PC-9 (cell line): ENCODE results near the gene RNF19B. TPM values are rescaled to one million over a fixed set of nuclear protein-coding genes. Genes with fewer than 3 reads are reported as not detected.

Source experiments
- BruUV-seq: library from RNA; stranded (reverse); fragments of 400-500 nt; replicated peaks from 2 replicates; lab custom pipeline; 2021; lab: Mats Ljungman, UMichigan
- CTCF ChIA-PET: fragments of 300-600 bp; sonication (Branson Sonifier 250); formaldehyde crosslinking; loops from one replicate; lab custom pipeline; 2022; ENCODE audit warnings: antibody characterized with exemption; lab: Charles Lee
- POLR2A ChIA-PET: fragments of 300-600 bp; sonication (Branson Sonifier 250); formaldehyde crosslinking; loops from one replicate; lab custom pipeline; 2022; ENCODE audit warnings: antibody characterized with exemption; ENCODE audit not compliant: unreplicated experiment; lab: Charles Lee
- DNase-seq, 2 experiments: peaks; one replicate each; pipeline versions ENCODE4 v3.0.0 to v3.0.0-alpha.2; 2015 to 2022; ENCODE audit warnings: mixed read lengths in 1 of 2
- H2AFZ ChIP-seq: fragments of 200-600 bp; sonication (generic); 2 replicates; pipeline ENCODE4 v1.8.1; 2017; ENCODE audit warnings: antibody characterized with exemption
- H3F3A ChIP-seq: fragments of 200-600 bp; sonication (generic); 2 replicates; pipeline ENCODE4 v1.8.1; 2017; ENCODE audit warnings: antibody characterized with exemption, mild to moderate bottlenecking, low read depth; ENCODE audit not compliant: insufficient read depth
- H3K27ac ChIP-seq: fragments of 200-600 bp; sonication (generic); 2 replicates; pipeline ENCODE4 v1.6.1; 2016; ENCODE audit warnings: mixed run types
- H3K27me3 ChIP-seq: fragments of 200-600 bp; sonication (generic); 2 replicates; pipeline ENCODE4 v1.6.1; 2016; ENCODE audit warnings: low read depth, mixed run types; ENCODE audit not compliant: insufficient read depth
- H3K36me3 ChIP-seq: fragments of 200-600 bp; sonication (generic); 2 replicates; pipeline ENCODE4 v1.6.1; 2016; ENCODE audit warnings: low read depth, mixed run types
- H3K4me1 ChIP-seq: fragments of 200-600 bp; sonication (generic); replicated peaks from 2 replicates; pipeline ENCODE4 v1.6.1; 2016; ENCODE audit warnings: mixed run types; ENCODE audit not compliant: insufficient read depth
- H3K4me2 ChIP-seq: fragments of 200-600 bp; sonication (generic); 2 replicates; pipeline ENCODE4 v1.6.1; 2017; ENCODE audit warnings: mixed run types
- H3K4me3 ChIP-seq: fragments of 200-600 bp; sonication (generic); 2 replicates; pipeline ENCODE4 v1.6.1; 2016; ENCODE audit warnings: mixed run types
- H3K79me2 ChIP-seq: fragments of 200-600 bp; sonication (generic); 2 replicates; pipeline ENCODE4 v1.6.1; 2017; ENCODE audit warnings: low read depth, mixed run types
- H3K9me2 ChIP-seq: fragments of 200-600 bp; sonication (generic); 2 replicates; pipeline ENCODE4 v1.8.1; 2017; ENCODE audit warnings: mild to moderate bottlenecking; ENCODE audit not compliant: insufficient read depth
- H3K9me3 ChIP-seq: fragments of 200-600 bp; sonication (generic); 2 replicates; pipeline ENCODE4 v1.8.1; 2016; ENCODE audit warnings: low read depth; ENCODE audit not compliant: insufficient read depth
- H4K20me1 ChIP-seq: fragments of 200-600 bp; sonication (generic); 2 replicates; pipeline ENCODE4 v1.8.1; 2017; ENCODE audit not compliant: insufficient read depth
- CTCF ChIP-seq: fragments of 200-600 bp; sonication (generic); conservative IDR thresholded peaks from 2 replicates; pipeline ENCODE4 v1.6.1; 2017; ENCODE audit warnings: mixed run types, antibody characterized with exemption, mild to moderate bottlenecking, moderate library complexity
- EZH2 ChIP-seq: fragments of 200-600 bp; sonication (generic); IDR thresholded peaks from 2 replicates; pipeline ENCODE4 v1.8.0; 2017; ENCODE audit warnings: antibody characterized with exemption, low read depth
- intact Hi-C: fragments of 100-400 bp; cut with micrococcal nuclease; formaldehyde crosslinking; loops from one replicate; pipeline ENCODE4 v1.10.0; 2022; ENCODE audit not compliant: unreplicated experiment
- total RNA-seq: library from RNA; stranded (reverse); gene quantifications from 2 replicates; pipeline ENCODE4 v1.2.3, GENCODE V29; 2021

RNF19B gene
- total RNA-seq, 1 experiment from 2014 or later = 25.4 TPM

- intact Hi-C loops = loop anchor here (1.0 to 10.0 kb wide), 5 partner anchors 39 to 193 kb away; partner anchors contain the start of genes S100PBP and YARS1
- H4K20me1 ChIP-seq = peaks cover 4% of the 10 kb centered on the region; the same call in 1 of the 2 replicates
- DNase-seq = peak; percentile 69 to 84
- no peaks in the 10 kb centered on the region for H3K9me3 ChIP-seq
- TF ChIP-seq CTCF (peak; percentile 77), EZH2 (no peak)
- H3K4me2 ChIP-seq = peak overlapping the region; percentile 39
- H3K4me3 ChIP-seq = no peak overlapping the region
- H3K9me2 ChIP-seq = no peaks in the 10 kb centered on the region
- BruUV-seq = no TSS peak
- H3K4me1 ChIP-seq = peaks cover 57% of the 10 kb centered on the region
- H3K36me3 ChIP-seq = peaks cover 31% of the 10 kb centered on the region
- H3K27me3 ChIP-seq = no peaks in the 10 kb centered on the region
- peak overlapping the region; percentile 71 for H3K27ac ChIP-seq
- POLR2A ChIA-PET = interaction anchor here (0.6 to 1.1 kb wide), 3 partner anchors 18 to 44 kb away, joined by 3 to 19 read pairs (median 6); no protein-coding TSS in a partner anchor
- CTCF ChIA-PET = interaction anchor here (0.6 to 1.2 kb wide), 14 partner anchors 15 to 78 kb away, joined by 3 to 8 read pairs (median 3); partner anchors contain the start of gene RNF19B
- peaks cover 55% of the 10 kb centered on the region for H3F3A ChIP-seq
- peaks cover 19% of the 10 kb centered on the region; the same call in 1 of the 2 replicates for H3K79me2 ChIP-seq
- H2AFZ ChIP-seq = no peak overlapping the region
Observed at GRCh38 chr1:33007190-33008050, 42.8 kb upstream of the RNF19B start.

- H3K9me3 ChIP-seq = no peaks in the 10 kb centered on the region
- no peak for TF ChIP-seq EZH2
- no peak overlapping the region for H2AFZ ChIP-seq
- POLR2A ChIA-PET = interaction anchor here (0.5 to 0.6 kb wide), 3 partner anchors 13 to 93 kb away, joined by 3 to 11 read pairs (median 3); no protein-coding TSS in a partner anchor
- intact Hi-C loops = loop anchor here (10.0 kb wide), 1 partner anchor 191 kb away; the partner anchor contains the start of genes S100PBP and YARS1
- H3K4me2 ChIP-seq = no peak overlapping the region
- no peaks in the 10 kb centered on the region for H3K9me2 ChIP-seq
- H3K4me1 ChIP-seq = peaks cover 46% of the 10 kb centered on the region
- DNase-seq = no peak
- CTCF ChIA-PET = interaction anchor here (1.0 kb wide), 1 partner anchor 18 kb away, joined by 3 read pairs; no protein-coding TSS in a partner anchor
- H3K79me2 ChIP-seq = peaks cover 19% of the 10 kb centered on the region; the same call in 1 of the 2 replicates
- H4K20me1 ChIP-seq = peaks cover 4% of the 10 kb centered on the region; the same call in 1 of the 2 replicates
- no peak overlapping the region for H3K27ac ChIP-seq
- peaks cover 24% of the 10 kb centered on the region for H3K36me3 ChIP-seq
- no peak overlapping the region for H3K4me3 ChIP-seq
- BruUV-seq = no TSS peak
- no peaks in the 10 kb centered on the region for H3K27me3 ChIP-seq
- peaks cover 50% of the 10 kb centered on the region for H3F3A ChIP-seq
Observed at GRCh38 chr1:33005838-33006421, 41.3 kb upstream of the RNF19B start.

GRCh38 chr1:33005117-33005837, 40.7 kb upstream of the RNF19B start:
- ChIA-PET POLR2A (interaction anchor here (0.5 kb wide), 1 partner anchor 94 kb away, joined by 3 read pairs; no protein-coding TSS in a partner anchor), CTCF (no interaction called here)
- Histone ChIP-seq H4K20me1 (peaks cover 4% of the 10 kb centered on the region; the same call in 1 of the 2 replicates), H3K9me2 (no peaks in the 10 kb centered on the region), H3K4me2 (no peak overlapping the region), H3K4me1 (peaks cover 41% of the 10 kb centered on the region), H3K79me2 (peaks cover 19% of the 10 kb centered on the region; the same call in 1 of the 2 replicates), H3F3A (peaks cover 50% of the 10 kb centered on the region), H3K27ac (no peak overlapping the region), H3K9me3 (no peaks in the 10 kb centered on the region), H3K27me3 (no peaks in the 10 kb centered on the region), H2AFZ (no peak overlapping the region), H3K36me3 (peaks cover 19% of the 10 kb centered on the region), H3K4me3 (no peak overlapping the region)
- TF ChIP-seq CTCF = no peak
- no peak for TF ChIP-seq EZH2
- no peak for DNase-seq
- intact Hi-C loops = loop anchor here (10.0 kb wide), 1 partner anchor 190 kb away; the partner anchor contains the start of genes S100PBP and YARS1
- no TSS peak for BruUV-seq
